ENCODE data around the gene CD300LG.
"Not testable (repeated sequence)": the region's sequence is repeated elsewhere in the genome, so short reads cannot be mapped to it uniquely, and the experiment has no call there.

CD300LG gene

GRCh38 chr17:43846963-43847371 is at the start of gene CD300LG:
CD300LG (plus strand) TSS chr17:43847176; CDS start chr17:43847217, 41 bp downstream.
- no peak for DNase-seq

- not testable (repeated sequence) for DNase-seq
Observed at GRCh38 chr17:43798024-43798423, 49.0 kb upstream of the CD300LG start.

- no peak for DNase-seq
Observed at GRCh38 chr17:43799047-43799446, 47.9 kb upstream of the CD300LG start.

GRCh38 chr17:43800736-43801135 is 46.2 kb upstream of the CD300LG start:
- no peak for DNase-seq

GRCh38 chr17:43801844-43802243 is 45.1 kb upstream of the CD300LG start:
- DNase-seq: no peak

- no peak for DNase-seq
Observed at GRCh38 chr17:43803758-43804157, 43.2 kb upstream of the CD300LG start.

GRCh38 chr17:43805117-43805516 is 41.9 kb upstream of the CD300LG start:
- DNase-seq: no peak

GRCh38 chr17:43808076-43808475 is 38.9 kb upstream of the CD300LG start:
- DNase-seq: no peak

GRCh38 chr17:43809121-43809520 is 37.9 kb upstream of the CD300LG start:
- DNase-seq: no peak

GRCh38 chr17:43810226-43810715 is 36.7 kb upstream of the CD300LG start:
- DNase-seq: no peak

GRCh38 chr17:43810823-43811222 is 36.2 kb upstream of the CD300LG start:
- no peak for DNase-seq

GRCh38 chr17:43812396-43813265 is 34.3 kb upstream of the CD300LG start:
- no peak for DNase-seq

- no peak for DNase-seq
Observed at GRCh38 chr17:43813386-43813785, 33.6 kb upstream of the CD300LG start.

- no peak for DNase-seq
Observed at GRCh38 chr17:43814026-43814425, 33.0 kb upstream of the CD300LG start.

- DNase-seq: no peak
Observed at GRCh38 chr17:43814714-43815113, 32.3 kb upstream of the CD300LG start.

- DNase-seq: no peak
Observed at GRCh38 chr17:43816336-43817320, 30.3 kb upstream of the CD300LG start.

GRCh38 chr17:43817826-43818225 is 29.1 kb upstream of the CD300LG start:
- no peak for DNase-seq

- no peak for DNase-seq
Observed at GRCh38 chr17:43818966-43819365, 28.0 kb upstream of the CD300LG start.

- no peak for DNase-seq
Observed at GRCh38 chr17:43820759-43821158, 26.2 kb upstream of the CD300LG start.

- no peak for DNase-seq
Observed at GRCh38 chr17:43822570-43823190, 24.3 kb upstream of the CD300LG start.

GRCh38 chr17:43823350-43824084 is 23.5 kb upstream of the CD300LG start:
- DNase-seq: no peak

GRCh38 chr17:43825567-43825966 is 21.4 kb upstream of the CD300LG start:
- no peak for DNase-seq
